GM12872 (cell line): Measurements from ENCODE around the gene PPP3R2.

Source experiments
- TF ChIP-seq, protein P1 (sequence below): IDR thresholded peaks from 3 replicates; pipeline ENCODE4 v1.5.1; 2011; ENCODE audit warnings: low read depth, mild to moderate bottlenecking, low read length, moderate library complexity; ENCODE audit not compliant: insufficient read depth

The PPP3R2 gene, protein sequence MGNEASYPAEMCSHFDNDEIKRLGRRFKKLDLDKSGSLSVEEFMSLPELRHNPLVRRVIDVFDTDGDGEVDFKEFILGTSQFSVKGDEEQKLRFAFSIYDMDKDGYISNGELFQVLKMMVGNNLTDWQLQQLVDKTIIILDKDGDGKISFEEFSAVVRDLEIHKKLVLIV

DNA sequence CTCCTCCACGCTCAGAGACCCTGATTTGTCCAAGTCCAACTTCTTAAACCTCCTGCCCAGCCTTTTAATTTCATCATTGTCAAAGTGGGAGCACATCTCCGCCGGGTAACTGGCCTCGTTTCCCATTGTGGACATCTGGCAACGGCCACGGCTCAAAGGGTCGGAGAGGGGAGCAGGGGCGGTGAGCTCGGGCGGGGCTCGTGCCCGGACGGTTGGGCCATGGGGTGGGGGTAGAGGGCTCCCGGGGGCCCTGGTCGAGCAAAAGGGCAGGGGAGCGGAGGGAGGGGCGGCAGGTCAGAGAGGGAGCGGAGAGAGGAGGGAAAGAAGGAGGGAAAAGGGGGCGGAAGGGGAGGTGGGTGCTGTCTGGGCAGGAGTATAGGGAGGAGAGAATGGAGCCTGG is at the start of gene PPP3R2:
TSS of gene PPP3R2 (minus strand) at position 174 of the 400 bp plus-strand sequence. CDS start at position 126, 48 bp downstream.
- TF ChIP-seq, protein P1, sequence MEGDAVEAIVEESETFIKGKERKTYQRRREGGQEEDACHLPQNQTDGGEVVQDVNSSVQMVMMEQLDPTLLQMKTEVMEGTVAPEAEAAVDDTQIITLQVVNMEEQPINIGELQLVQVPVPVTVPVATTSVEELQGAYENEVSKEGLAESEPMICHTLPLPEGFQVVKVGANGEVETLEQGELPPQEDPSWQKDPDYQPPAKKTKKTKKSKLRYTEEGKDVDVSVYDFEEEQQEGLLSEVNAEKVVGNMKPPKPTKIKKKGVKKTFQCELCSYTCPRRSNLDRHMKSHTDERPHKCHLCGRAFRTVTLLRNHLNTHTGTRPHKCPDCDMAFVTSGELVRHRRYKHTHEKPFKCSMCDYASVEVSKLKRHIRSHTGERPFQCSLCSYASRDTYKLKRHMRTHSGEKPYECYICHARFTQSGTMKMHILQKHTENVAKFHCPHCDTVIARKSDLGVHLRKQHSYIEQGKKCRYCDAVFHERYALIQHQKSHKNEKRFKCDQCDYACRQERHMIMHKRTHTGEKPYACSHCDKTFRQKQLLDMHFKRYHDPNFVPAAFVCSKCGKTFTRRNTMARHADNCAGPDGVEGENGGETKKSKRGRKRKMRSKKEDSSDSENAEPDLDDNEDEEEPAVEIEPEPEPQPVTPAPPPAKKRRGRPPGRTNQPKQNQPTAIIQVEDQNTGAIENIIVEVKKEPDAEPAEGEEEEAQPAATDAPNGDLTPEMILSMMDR, result no peak

DNA sequence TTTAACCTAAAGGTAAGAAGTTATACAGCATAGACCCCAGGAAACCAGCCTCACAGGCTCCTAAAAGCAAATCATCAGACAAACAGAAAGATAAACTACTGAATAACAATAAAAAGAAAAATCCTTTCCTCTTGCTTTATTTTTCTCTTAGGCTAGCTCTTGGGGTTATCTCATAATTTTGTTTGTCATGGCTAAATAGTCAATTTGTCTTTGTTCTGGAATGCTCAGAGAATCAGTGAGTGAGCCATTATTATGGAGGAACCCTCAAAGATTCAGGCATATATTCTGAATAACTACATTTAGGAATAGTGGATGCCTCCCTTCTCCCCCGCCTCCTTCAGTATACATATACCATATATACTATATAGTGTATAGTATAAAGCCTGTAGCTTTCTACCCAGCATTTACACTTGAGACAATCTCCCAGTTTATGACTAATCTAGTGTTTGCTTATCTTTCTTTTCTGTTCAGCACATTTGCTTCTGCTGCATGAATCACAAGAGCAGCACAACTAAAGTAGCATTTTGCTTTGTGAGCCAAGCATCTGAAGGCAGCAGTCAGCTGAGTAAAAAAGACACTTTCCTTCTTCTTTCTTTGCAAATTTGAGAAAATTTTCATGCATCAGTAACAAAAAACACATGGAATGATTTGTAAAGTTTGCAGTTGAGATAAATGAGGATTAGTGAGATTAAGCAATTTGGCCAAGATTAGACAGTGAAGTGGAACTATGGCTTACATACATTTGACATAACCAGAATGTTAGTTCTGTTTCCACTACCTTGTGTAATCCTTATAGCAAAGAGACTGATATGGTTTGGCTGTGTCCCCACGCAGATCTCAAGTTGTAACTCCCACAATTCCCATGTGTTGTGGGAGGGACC is 45.3 kb upstream of the PPP3R2 start:
- TF ChIP-seq, protein P1, result no peak

DNA sequence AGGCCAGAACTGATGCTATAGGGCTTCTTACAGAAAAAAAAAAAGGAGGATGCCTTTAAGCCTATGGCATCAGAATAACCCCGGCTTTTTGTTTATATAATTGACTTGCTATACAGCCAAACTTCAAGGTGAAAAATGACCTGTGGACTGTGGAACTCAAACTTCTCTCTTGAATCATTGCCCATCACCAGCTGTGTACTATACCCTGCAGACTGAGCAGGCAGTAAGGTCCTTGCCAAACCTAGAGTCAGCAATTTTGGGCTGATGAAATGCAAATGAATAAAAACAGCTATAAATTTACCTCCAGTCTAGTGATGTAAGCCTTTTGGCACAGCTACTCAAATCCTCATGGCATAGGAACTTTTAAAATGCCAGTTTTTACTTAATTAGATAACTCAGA is 44.5 kb upstream of the PPP3R2 start:
- TF ChIP-seq, protein P1, result no peak

DNA sequence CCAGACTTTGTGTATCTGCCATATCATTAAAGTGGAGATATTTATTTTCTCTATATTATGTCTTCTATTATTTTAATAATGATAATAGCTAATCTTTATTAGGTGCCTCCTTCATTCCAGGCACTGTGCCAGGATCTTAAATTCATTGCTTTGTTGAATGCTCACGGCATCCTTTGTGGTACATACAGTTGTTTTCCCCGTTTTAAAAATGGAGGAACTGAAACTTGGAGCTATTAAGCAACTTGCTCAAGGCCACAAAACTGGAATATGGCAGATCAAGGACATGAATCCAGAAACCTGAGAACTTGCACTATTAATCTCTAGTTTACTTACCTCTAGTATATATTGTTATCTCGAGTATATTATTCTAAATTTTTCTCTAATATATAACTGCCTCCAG is 41.5 kb upstream of the PPP3R2 start:
- TF ChIP-seq, protein P1, result no peak

DNA sequence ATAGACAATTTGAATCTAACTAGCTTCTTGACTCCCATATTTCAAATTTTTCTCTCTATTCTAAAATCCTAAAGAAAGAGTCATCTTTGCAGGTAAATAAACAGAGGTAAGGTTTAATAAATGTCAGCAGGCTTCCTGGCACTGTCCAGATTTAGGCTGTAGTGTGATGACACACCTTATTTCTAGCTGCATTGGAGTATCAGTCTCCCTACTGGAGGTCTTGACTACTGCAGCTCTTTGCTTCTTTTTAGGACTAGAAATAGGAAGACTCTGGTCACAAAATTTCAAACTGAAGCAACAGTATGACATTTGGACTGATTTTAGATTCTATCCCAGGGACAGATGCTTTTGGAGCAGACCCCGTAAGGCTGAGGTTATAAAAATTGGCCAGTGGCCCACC is 40.7 kb upstream of the PPP3R2 start:
- TF ChIP-seq, protein P1, result no peak

DNA sequence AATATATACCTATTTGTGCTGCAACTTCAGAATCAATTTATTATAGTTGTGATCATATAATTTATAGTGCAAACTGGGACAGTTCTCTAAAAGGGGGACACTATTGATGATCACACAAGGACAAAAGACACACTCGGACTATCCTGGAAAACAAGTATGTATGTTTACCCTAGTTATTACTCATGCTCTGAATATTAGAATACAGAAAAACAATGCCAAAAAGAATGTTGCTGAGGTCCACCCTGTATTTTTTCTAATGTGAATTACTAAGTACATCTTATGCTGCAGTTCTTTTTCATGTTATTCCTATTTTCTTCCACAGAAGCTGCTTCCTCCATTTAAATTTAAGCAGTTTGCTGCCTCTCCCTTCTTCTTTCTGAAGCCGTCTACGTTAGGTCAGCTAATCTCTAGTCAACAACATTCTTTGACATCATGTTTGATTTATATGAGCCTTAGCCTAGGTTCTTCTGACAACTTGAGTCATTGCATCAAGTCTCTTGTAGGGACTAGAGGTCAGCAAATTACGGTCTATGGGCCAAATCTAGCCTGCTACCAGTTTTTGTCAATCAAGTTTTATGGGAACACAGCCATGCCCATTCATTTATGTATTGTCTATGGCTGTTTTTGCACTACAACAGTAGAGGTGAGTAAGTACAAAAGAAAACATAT is 40.1 kb upstream of the PPP3R2 start:
- TF ChIP-seq, protein P1, result no peak

DNA sequence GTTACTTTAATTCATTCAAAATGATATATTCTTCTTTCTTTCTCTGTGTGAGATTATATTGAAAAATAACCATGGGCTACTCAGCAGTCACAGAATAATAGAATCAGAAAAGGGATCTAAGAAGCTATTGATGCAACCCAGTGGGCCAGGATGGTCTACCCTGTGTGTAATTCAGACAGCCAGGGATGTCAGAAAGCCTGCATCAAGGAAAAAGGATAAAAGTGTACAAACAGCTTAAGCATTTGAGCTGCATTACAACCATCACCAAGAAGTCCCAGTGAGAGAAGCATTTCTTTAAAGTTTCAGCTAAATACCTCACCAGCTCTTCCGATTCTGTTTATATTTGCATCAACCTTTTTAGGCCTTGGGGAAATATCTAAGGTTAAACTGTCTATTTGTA is 37.8 kb upstream of the PPP3R2 start:
- TF ChIP-seq, protein P1, result no peak
